GM23248 (cell line): ENCODE data around the gene WWTR1. TPM values are rescaled to one million over a fixed set of nuclear protein-coding genes. Genes with fewer than 3 reads are reported as not detected.

Source experiments
- DNase-seq: peaks from one replicate; pipeline ENCODE4 v3.0.0-alpha.2; 2015
- H2AFZ ChIP-seq: fragments of 200-600 bp; sonication (generic); 2 replicates; pipeline ENCODE4 v1.6.1; 2016; ENCODE audit warnings: antibody characterized with exemption
- H3F3A ChIP-seq: fragments of 200-600 bp; sonication (generic); 2 replicates; pipeline ENCODE4 v1.6.1; 2016; ENCODE audit warnings: mild to moderate bottlenecking, antibody characterized with exemption, mixed run types; ENCODE audit not compliant: insufficient read depth
- H3K27ac ChIP-seq: fragments of 200-600 bp; sonication (generic); 2 replicates; pipeline ENCODE4 v1.5.1; 2016; ENCODE audit warnings: mild to moderate bottlenecking
- H3K27me3 ChIP-seq: fragments of 200-600 bp; sonication (generic); replicated peaks from 2 replicates; pipeline ENCODE4 v1.6.1; 2016; ENCODE audit warnings: mild to moderate bottlenecking; ENCODE audit not compliant: insufficient read depth
- H3K36me3 ChIP-seq: fragments of 200-600 bp; sonication (generic); 2 replicates; pipeline ENCODE4 v1.6.1; 2016; ENCODE audit warnings: low read depth, mild to moderate bottlenecking
- H3K4me1 ChIP-seq: fragments of 200-600 bp; sonication (generic); 2 replicates; pipeline ENCODE4 v1.6.1; 2016; ENCODE audit warnings: mild to moderate bottlenecking; ENCODE audit not compliant: insufficient read depth
- H3K4me2 ChIP-seq: fragments of 200-600 bp; sonication (generic); one replicate; pipeline ENCODE4 v1.6.1; 2016; ENCODE audit warnings: mild to moderate bottlenecking; ENCODE audit not compliant: unreplicated experiment
- H3K4me3 ChIP-seq: fragments of 200-600 bp; sonication (generic); 2 replicates; pipeline ENCODE4 v1.5.1; 2016; ENCODE audit warnings: mild to moderate bottlenecking
- H3K79me2 ChIP-seq: fragments of 200-600 bp; sonication (generic); 2 replicates; pipeline ENCODE4 v1.6.1; 2016; ENCODE audit warnings: mild to moderate bottlenecking; ENCODE audit not compliant: insufficient read depth
- H3K9ac ChIP-seq: fragments of 200-600 bp; sonication (generic); 2 replicates; pipeline ENCODE4 v1.6.1; 2016; ENCODE audit warnings: mild to moderate bottlenecking
- H3K9me2 ChIP-seq: fragments of 200-600 bp; sonication (generic); 2 replicates; pipeline ENCODE4 v1.6.1; 2016; ENCODE audit warnings: mixed run types, mild to moderate bottlenecking, moderate library complexity; ENCODE audit not compliant: insufficient read depth
- H3K9me3 ChIP-seq: fragments of 200-600 bp; sonication (generic); one replicate; pipeline ENCODE4 v1.6.1; 2017; ENCODE audit warnings: low read depth
- H4K20me1 ChIP-seq: fragments of 200-600 bp; sonication (generic); 2 replicates; pipeline ENCODE4 v1.6.0; 2016; ENCODE audit not compliant: insufficient read depth
- EZH2 ChIP-seq: fragments of 200-600 bp; sonication (generic); IDR thresholded peaks from 2 replicates; pipeline ENCODE4 v1.6.1; 2018; ENCODE audit warnings: antibody characterized with exemption, mild to moderate bottlenecking; ENCODE audit not compliant: insufficient read depth, poor library complexity, severe bottlenecking
- EZH2phosphoT487 ChIP-seq: fragments of 200-600 bp; sonication (generic); IDR thresholded peaks from 2 replicates; pipeline ENCODE4 v1.6.1; 2018; ENCODE audit warnings: antibody characterized with exemption, moderate library complexity, mild to moderate bottlenecking, low read depth; ENCODE audit not compliant: insufficient read depth
- WGBS, 2 experiments: methylation state at CpG; one replicate each; pipeline ENCODE4 v1.1.6; 2015 to 2017; ENCODE audit warnings: low lambda C conversion rate in 2 of 2, low coverage in 1 of 2; ENCODE audit errors: missing lambda C conversion rate in 2 of 2; 5-methylcytosine and 5-hydroxymethylcytosine counted together
- in situ Hi-C: fragments of 300-500 bp; cut with MboI; formaldehyde crosslinking; loops from 2 replicates; pipeline ENCODE4 v1.15.0; 2020
- polyA plus RNA-seq: library from polyadenylated mRNA; unstranded; fragments of >200 nt; fragmentation: Nextera tagmentation; extraction: Ambion mirVana; gene quantifications from 2 replicates; pipeline ENCODE4 v1.2.1, GENCODE V29; 2016
- total RNA-seq: library from RNA; depleted of rRNA; stranded (reverse); fragments of >200 nt; shearing (Covaris generic); gene quantifications from 2 replicates; pipeline ENCODE4 v1.2.3, GENCODE V29; 2014

Gene WWTR1
- total and polyA plus RNA-seq, 2 experiments from 2014 or later = 53.3 to 75.7 TPM

GRCh38 chr3:149634573-149634972 is 23.3 kb downstream of the WWTR1 start:
- Histone ChIP-seq H3F3A (peaks cover 36% of the 10 kb centered on the region), H3K4me3 (no peak overlapping the region), H3K27ac (no peak overlapping the region), H2AFZ (no peak overlapping the region), H3K27me3 (no peaks in the 10 kb centered on the region), H3K79me2 (peaks cover 97% of the 10 kb centered on the region), H3K9me2 (no peaks in the 10 kb centered on the region), H3K36me3 (no peaks in the 10 kb centered on the region), H3K4me1 (peaks cover 24% of the 10 kb centered on the region), H3K4me2 (no peak overlapping the region), H4K20me1 (no peaks in the 10 kb centered on the region; the same call in 1 of the 2 replicates), H3K9ac (no peak overlapping the region), H3K9me3 (no peaks in the 10 kb centered on the region)
- TF ChIP-seq EZH2phosphoT487 (no peak), EZH2 (no peak)
- WGBS, 2 experiments = 78 to 82% methylated on average over 4 of the region's 4 CpGs
- no peak for DNase-seq
- in situ Hi-C loops = no loop called here

- H3K4me1 ChIP-seq = peaks cover 24% of the 10 kb centered on the region
- H3K79me2 ChIP-seq = peaks cover 97% of the 10 kb centered on the region
- no peak overlapping the region for H3K4me3 ChIP-seq
- no peak for DNase-seq
- no peak for TF ChIP-seq EZH2phosphoT487
- no peak for TF ChIP-seq EZH2
- H3K9me2 ChIP-seq = no peaks in the 10 kb centered on the region
- peaks cover 36% of the 10 kb centered on the region for H3F3A ChIP-seq
- in situ Hi-C loops = no loop called here
- no peaks in the 10 kb centered on the region for H3K9me3 ChIP-seq
- no peak overlapping the region for H3K27ac ChIP-seq
- H3K4me2 ChIP-seq = no peak overlapping the region
- H4K20me1 ChIP-seq = no peaks in the 10 kb centered on the region; the same call in 1 of the 2 replicates
- H3K9ac ChIP-seq = no peak overlapping the region
- H3K36me3 ChIP-seq = no peaks in the 10 kb centered on the region
- WGBS, 2 experiments = 65 to 71% methylated on average over 4 of the region's 4 CpGs
- no peaks in the 10 kb centered on the region for H3K27me3 ChIP-seq
- no peak overlapping the region for H2AFZ ChIP-seq
These were observed 23.8 kb downstream of the WWTR1 start for GRCh38 chr3:149634072-149634471.

GRCh38 chr3:149632225-149632624 is 25.6 kb downstream of the WWTR1 start:
- 94 to 97% methylated on average over 5 of the region's 5 CpGs for WGBS, 2 experiments
- no peak overlapping the region for H3K4me2 ChIP-seq
- no peak overlapping the region for H3K27ac ChIP-seq
- no peaks in the 10 kb centered on the region; the same call in 1 of the 2 replicates for H4K20me1 ChIP-seq
- H3K4me1 ChIP-seq = peaks cover 19% of the 10 kb centered on the region
- no peak overlapping the region for H2AFZ ChIP-seq
- in situ Hi-C loops = no loop called here
- H3K36me3 ChIP-seq = no peaks in the 10 kb centered on the region
- H3F3A ChIP-seq = peaks cover 21% of the 10 kb centered on the region
- H3K9ac ChIP-seq = no peak overlapping the region
- H3K27me3 ChIP-seq = no peaks in the 10 kb centered on the region
- H3K9me2 ChIP-seq = no peaks in the 10 kb centered on the region
- no peak for DNase-seq
- no peak overlapping the region for H3K4me3 ChIP-seq
- no peak for TF ChIP-seq EZH2phosphoT487
- TF ChIP-seq EZH2 = no peak
- H3K79me2 ChIP-seq = peaks cover 100% of the 10 kb centered on the region
- no peaks in the 10 kb centered on the region for H3K9me3 ChIP-seq

GRCh38 chr3:149630806-149631205 is 27.0 kb downstream of the WWTR1 start:
- Histone ChIP-seq H3K4me3 (no peak overlapping the region), H3K79me2 (peaks cover 100% of the 10 kb centered on the region), H3K36me3 (no peaks in the 10 kb centered on the region), H3K9me2 (no peaks in the 10 kb centered on the region), H3K4me1 (peaks cover 24% of the 10 kb centered on the region), H3K9ac (no peak overlapping the region), H4K20me1 (no peaks in the 10 kb centered on the region; the same call in none of the 2 replicates), H3K9me3 (no peaks in the 10 kb centered on the region), H3K27me3 (no peaks in the 10 kb centered on the region), H2AFZ (no peak overlapping the region), H3K4me2 (no peak overlapping the region), H3F3A (peaks cover 23% of the 10 kb centered on the region), H3K27ac (no peak overlapping the region)
- in situ Hi-C loops = no loop called here
- DNase-seq = no peak
- TF ChIP-seq EZH2 (no peak), EZH2phosphoT487 (no peak)
- 95 to 100% methylated on average over 1 of the region's 1 CpG for WGBS, 2 experiments
